HG03045 (cell line): ENCODE results near the gene KCNH8.

Experiments used
- ATAC-seq: cut with Tn5 transposase; IDR thresholded peaks from one replicate; pipeline ENCODE4 v1.9.1; 2021; ENCODE audit warnings: mild to moderate bottlenecking, moderate library complexity; ENCODE audit not compliant: unreplicated experiment

The KCNH8 gene

GRCh38 chr3:19348941-19349564, 200.7 kb downstream of the KCNH8 start:
- ATAC-seq: peak; percentile 65

- ATAC-seq: no peak
These were observed 209.6 kb downstream of the KCNH8 start for GRCh38 chr3:19357947-19358346.

- ATAC-seq: no peak
These were observed 214.8 kb downstream of the KCNH8 start for GRCh38 chr3:19363071-19363470.

- no peak for ATAC-seq
These were observed 215.8 kb downstream of the KCNH8 start for GRCh38 chr3:19364148-19364547.

- ATAC-seq: no peak
These were observed 217.2 kb downstream of the KCNH8 start for GRCh38 chr3:19365471-19365870.

- ATAC-seq: no peak
These were observed 236.6 kb downstream of the KCNH8 start for GRCh38 chr3:19384868-19385267.

- ATAC-seq: no peak
These were observed 243.8 kb downstream of the KCNH8 start for GRCh38 chr3:19392150-19392549.

- no peak for ATAC-seq
These were observed 246.6 kb downstream of the KCNH8 start for GRCh38 chr3:19394946-19395345.

- no peak for ATAC-seq
These were observed 248.4 kb downstream of the KCNH8 start for GRCh38 chr3:19396726-19397125.

GRCh38 chr3:19399356-19399755, 251.0 kb downstream of the KCNH8 start:
- no peak for ATAC-seq

GRCh38 chr3:19399836-19400235, 251.5 kb downstream of the KCNH8 start:
- no peak for ATAC-seq

GRCh38 chr3:19420159-19420558, 271.8 kb downstream of the KCNH8 start:
- no peak for ATAC-seq

GRCh38 chr3:19425825-19426224, 277.5 kb downstream of the KCNH8 start:
- ATAC-seq: no peak

- ATAC-seq: no peak
These were observed 279.3 kb downstream of the KCNH8 start for GRCh38 chr3:19427422-19428149.

- no peak for ATAC-seq
These were observed 280.4 kb downstream of the KCNH8 start for GRCh38 chr3:19428729-19429128.

- ATAC-seq: no peak
These were observed 284.4 kb downstream of the KCNH8 start for GRCh38 chr3:19432669-19433068.

- no peak for ATAC-seq
These were observed 288.4 kb downstream of the KCNH8 start for GRCh38 chr3:19436746-19437145.

GRCh38 chr3:19439944-19440343, 291.6 kb downstream of the KCNH8 start:
- no peak for ATAC-seq

- no peak for ATAC-seq
These were observed 297.8 kb downstream of the KCNH8 start for GRCh38 chr3:19446138-19446537.

GRCh38 chr3:19446687-19447086, 298.4 kb downstream of the KCNH8 start:
- ATAC-seq: no peak

GRCh38 chr3:19455546-19455945, 307.2 kb downstream of the KCNH8 start:
- ATAC-seq: no peak

GRCh38 chr3:19456738-19457137, 308.4 kb downstream of the KCNH8 start:
- no peak for ATAC-seq

- ATAC-seq: no peak
These were observed 309.1 kb downstream of the KCNH8 start for GRCh38 chr3:19457449-19457848.
